GM12878 (cell line): ENCODE results near the gene ULK4. TPM values are rescaled to one million over a fixed set of nuclear protein-coding genes. Genes with fewer than 3 reads are reported as not detected.

Experiments used
- ATAC-seq: fragments of 200-7000 bp; cut with Tn5 transposase; 3 replicates; pipeline ENCODE4 v1.9.1; 2020; ENCODE audit warnings: mild to moderate bottlenecking, moderate library complexity
- BruUV-seq: library from RNA; stranded (reverse); fragments of 400-500 nt; replicated peaks from 2 replicates; lab custom pipeline; 2021; lab: Mats Ljungman, UMichigan
- CTCF ChIA-PET: fragments of 300-600 bp; sonication (Branson Sonifier 250); formaldehyde crosslinking; extraction: SDS; loops from one replicate; lab custom pipeline; 2021; ENCODE audit warnings: inconsistent platforms; lab: Yijun Ruan, JAX
- POLR2A ChIA-PET: fragments of 350-600 bp; formaldehyde crosslinking; extraction: SDS; loops from one replicate; lab custom pipeline; 2021; ENCODE audit warnings: inconsistent platforms; lab: Charles Lee
- RAD21 ChIA-PET: fragments of 300-600 bp; sonication (Branson Sonifier 250); formaldehyde crosslinking; loops from one replicate; lab custom pipeline; 2023; ENCODE audit warnings: antibody characterized with exemption; ENCODE audit not compliant: unreplicated experiment; lab: Charles Lee
- SMC1A ChIA-PET: fragments of 300-600 bp; sonication (Branson Sonifier 250); formaldehyde crosslinking; loops from one replicate; lab custom pipeline; 2023; ENCODE audit not compliant: unreplicated experiment, uncharacterized antibody; lab: Charles Lee
- DNase-seq: peaks from one replicate; pipeline ENCODE4 v3.0.0-alpha.2; 2011; ENCODE audit warnings: low read depth, low spot score
- FAIRE-seq: peaks from 3 replicates; lab custom pipeline; 2011; peaks lifted over from hg19 to GRCh38; lab: Jason Lieb, UNC
- H2AFZ ChIP-seq: 2 replicates; pipeline ENCODE4 v1.6.0; 2011; ENCODE audit warnings: low read depth, low read length, control low read depth; ENCODE audit not compliant: control insufficient read depth
- H3K27ac ChIP-seq: 2 replicates; pipeline ENCODE4 v1.5.1; 2011; ENCODE audit warnings: control low read depth; ENCODE audit not compliant: control insufficient read depth, insufficient read depth
- H3K27me3 ChIP-seq, 2 experiments: replicated peaks in 1 of 2; 2 replicates each; pipeline versions ENCODE4 v1.6.0 to v1.6.1; 2011; ENCODE audit warnings: low read length in 1 of 2; ENCODE audit not compliant: control insufficient read depth in 2 of 2, insufficient read depth in 2 of 2
- H3K36me3 ChIP-seq, 2 experiments: 2 replicates each; pipeline ENCODE4 v1.5.1; 2011; ENCODE audit warnings: low read length in 1 of 2; ENCODE audit not compliant: control insufficient read depth in 2 of 2, insufficient read depth in 2 of 2
- H3K4me1 ChIP-seq: 2 replicates; pipeline ENCODE4 v1.6.1; 2011; ENCODE audit warnings: mild to moderate bottlenecking, low read length, moderate library complexity, mixed read lengths; ENCODE audit not compliant: control insufficient read depth, insufficient read depth
- H3K4me2 ChIP-seq: 2 replicates; pipeline ENCODE4 v1.6.0; 2011; ENCODE audit warnings: control low read depth; ENCODE audit not compliant: control insufficient read depth, insufficient read depth
- H3K4me3 ChIP-seq: fragments of 200-600 bp; sonication (generic); 2 replicates; pipeline ENCODE4 v1.5.1; 2016
- H3K79me2 ChIP-seq: 2 replicates; pipeline ENCODE4 v1.6.0; 2011; ENCODE audit warnings: low read length; ENCODE audit not compliant: control insufficient read depth, insufficient read depth
- H3K9ac ChIP-seq: 2 replicates; pipeline ENCODE4 v1.8.0; 2011; ENCODE audit warnings: low read length, control low read depth, mixed read lengths; ENCODE audit not compliant: control insufficient read depth, insufficient read depth
- H3K9me3 ChIP-seq: replicated peaks from 3 replicates; pipeline ENCODE4 v1.5.1; 2011; ENCODE audit warnings: mild to moderate bottlenecking, low read length; ENCODE audit not compliant: control insufficient read depth, insufficient read depth
- H4K20me1 ChIP-seq: 2 replicates; pipeline ENCODE4 v1.6.0; 2011; ENCODE audit not compliant: control insufficient read depth, insufficient read depth
- BRCA1 ChIP-seq: IDR thresholded peaks from 2 replicates; pipeline ENCODE4 v1.6.1; 2011; ENCODE audit warnings: low read depth, low read length, improper control_type of control experiment
- CTCF ChIP-seq, 3 experiments: IDR thresholded peaks in 2 of 3; conservative IDR thresholded peaks in 1 of 3; 2 replicates each; pipeline ENCODE4 v1.5.1; 2011; ENCODE audit warnings: low read depth in 3 of 3, low read length in 3 of 3, mild to moderate bottlenecking in 3 of 3, control low read depth in 2 of 3, moderate library complexity in 2 of 3, inconsistent platforms in 1 of 3, mixed read lengths in 1 of 3; ENCODE audit not compliant: control insufficient read depth in 2 of 3, insufficient read depth in 1 of 3; ENCODE audit errors: extremely low read depth in 1 of 3
- IKZF1 ChIP-seq: fragments of 450-650 bp; conservative IDR thresholded peaks from 2 replicates; pipeline ENCODE4 v1.6.1; 2017; ENCODE audit warnings: antibody characterized with exemption, mild to moderate bottlenecking
- MTA3 ChIP-seq: IDR thresholded peaks from 2 replicates; pipeline ENCODE4 v1.6.1; 2012; ENCODE audit warnings: low read length, inconsistent platforms, borderline replicate concordance
- NFIC ChIP-seq: IDR thresholded peaks from 2 replicates; pipeline ENCODE4 v1.6.1; 2012; ENCODE audit warnings: low read depth, mild to moderate bottlenecking, inconsistent platforms, low read length, moderate library complexity
- POLR2A ChIP-seq: IDR thresholded peaks from 2 replicates; pipeline ENCODE4 v1.6.1; 2011; ENCODE audit warnings: low read depth, mild to moderate bottlenecking, low read length
- POU2F2 ChIP-seq: IDR thresholded peaks from 3 replicates; pipeline ENCODE4 v1.6.1; 2011; ENCODE audit warnings: low read depth, mild to moderate bottlenecking, low read length, borderline replicate concordance
- PRDM15 ChIP-seq: fragments of 450-650 bp; formaldehyde crosslinking; IDR thresholded peaks from 2 replicates; pipeline ENCODE4 v1.4.0; 2020; ENCODE audit warnings: mild to moderate bottlenecking, moderate library complexity
- SKIL ChIP-seq: fragments of 450-650 bp; IDR thresholded peaks from 2 replicates; pipeline ENCODE4 v1.6.1; 2017; ENCODE audit warnings: mild to moderate bottlenecking, low read depth, inconsistent platforms; ENCODE audit not compliant: poor library complexity, severe bottlenecking
- SPI1 ChIP-seq: IDR thresholded peaks from 2 replicates; pipeline ENCODE4 v1.6.1; 2011; ENCODE audit warnings: low read depth, mild to moderate bottlenecking, low read length, moderate library complexity, borderline replicate concordance; ENCODE audit not compliant: insufficient read depth
- SUZ12 ChIP-seq: fragments of 200-600 bp; sonication (generic); IDR thresholded peaks from one replicate; pipeline ENCODE4 v1.6.1; 2018; ENCODE audit warnings: antibody characterized with exemption, mild to moderate bottlenecking; ENCODE audit not compliant: unreplicated experiment
- YBX1 ChIP-seq: fragments of 450-650 bp; IDR thresholded peaks from 2 replicates; pipeline ENCODE4 v1.6.1; 2016; ENCODE audit warnings: antibody characterized with exemption
- WGBS: methylation state at CpG from one replicate; pipeline ENCODE4 v1.1.6; 2016; ENCODE audit warnings: low lambda C conversion rate; ENCODE audit not compliant: insufficient replicate concordance, insufficient coverage; ENCODE audit errors: missing lambda C conversion rate; 5-methylcytosine and 5-hydroxymethylcytosine counted together
- in situ Hi-C: fragments of 300-500 bp; cut with MboI; formaldehyde crosslinking; loops from 9 replicates; pipeline ENCODE4 v1.14.3; 2018; ENCODE audit warnings: mixed read lengths
- intact Hi-C: fragments of 100-400 bp; cut with micrococcal nuclease; formaldehyde crosslinking; loops from one replicate; pipeline ENCODE4 v1.14.2; 2022; ENCODE audit not compliant: unreplicated experiment
- polyA plus RNA-seq, 11 experiments: library from polyadenylated mRNA; depleted of rRNA in 4 of 11; unstranded in 6 of 11; stranded (reverse) in 5 of 11; fragments of >200 nt; fragmentation: Nextera tagmentation in 4 of 11; fragmentation: Illumina TruSeq in 1 of 11; extraction: Ambion mirVana in 4 of 11; extraction: Trizol in 1 of 11; gene quantifications; 1 replicate in 1 of 11; 2 replicates in 10 of 11; pipeline versions ENCODE4 v1.2.1 to v1.2.3, GENCODE V29; 2011 to 2016; ENCODE audit warnings: inconsistent platforms in 2 of 11, missing spikeins in 2 of 11, low read depth in 1 of 11
- total RNA-seq, 4 experiments: library from RNA; depleted of rRNA in 3 of 4; stranded (reverse); fragments of >200 nt in 3 of 4; fragmentation: Illumina TruSeq in 1 of 4; extraction: Trizol in 1 of 4; gene quantifications; 2 replicates each; pipeline versions ENCODE4 v1.2.1 to v1.2.3, GENCODE V29; 2013 to 2021
- TF ChIP-seq, protein P1 (sequence below): fragments of 450-650 bp; IDR thresholded peaks from 2 replicates; pipeline ENCODE4 v1.6.1; 2017; ENCODE audit warnings: mild to moderate bottlenecking, moderate library complexity

The ULK4 gene
- total and polyA plus RNA-seq, 10 of the 15 experiments (the other 5 are each of a cell fraction or from before 2014, with no cell fraction given): 3.5 to 7.6 (median 6.3) TPM

GRCh38 chr3:41599127-41599484 is 362.8 kb downstream of the ULK4 start:
- Histone ChIP-seq H3K36me3 (no peaks in the 10 kb centered on the region), H3K9me3 (no peaks in the 10 kb centered on the region), H3K4me3 (no peak overlapping the region), H3K4me1 (no peaks in the 10 kb centered on the region), H3K9ac (no peak overlapping the region), H3K27ac (no peak overlapping the region), H3K4me2 (no peak overlapping the region), H2AFZ (no peak overlapping the region), H3K27me3 (no peaks in the 10 kb centered on the region), H4K20me1 (no peaks in the 10 kb centered on the region), H3K79me2 (no peaks in the 10 kb centered on the region)
- BruUV-seq: no TSS peak
- FAIRE-seq (no peak), ATAC-seq (no peak), DNase-seq (no peak)
- ChIA-PET POLR2A (no interaction called here), RAD21 (no interaction called here), CTCF (no interaction called here), SMC1A (no interaction called here)
- WGBS: 0% methylated on average over 1 of the region's 1 CpG
- in situ Hi-C loops: no loop called here
- intact Hi-C loops: no loop called here
- TF ChIP-seq, protein P1, sequence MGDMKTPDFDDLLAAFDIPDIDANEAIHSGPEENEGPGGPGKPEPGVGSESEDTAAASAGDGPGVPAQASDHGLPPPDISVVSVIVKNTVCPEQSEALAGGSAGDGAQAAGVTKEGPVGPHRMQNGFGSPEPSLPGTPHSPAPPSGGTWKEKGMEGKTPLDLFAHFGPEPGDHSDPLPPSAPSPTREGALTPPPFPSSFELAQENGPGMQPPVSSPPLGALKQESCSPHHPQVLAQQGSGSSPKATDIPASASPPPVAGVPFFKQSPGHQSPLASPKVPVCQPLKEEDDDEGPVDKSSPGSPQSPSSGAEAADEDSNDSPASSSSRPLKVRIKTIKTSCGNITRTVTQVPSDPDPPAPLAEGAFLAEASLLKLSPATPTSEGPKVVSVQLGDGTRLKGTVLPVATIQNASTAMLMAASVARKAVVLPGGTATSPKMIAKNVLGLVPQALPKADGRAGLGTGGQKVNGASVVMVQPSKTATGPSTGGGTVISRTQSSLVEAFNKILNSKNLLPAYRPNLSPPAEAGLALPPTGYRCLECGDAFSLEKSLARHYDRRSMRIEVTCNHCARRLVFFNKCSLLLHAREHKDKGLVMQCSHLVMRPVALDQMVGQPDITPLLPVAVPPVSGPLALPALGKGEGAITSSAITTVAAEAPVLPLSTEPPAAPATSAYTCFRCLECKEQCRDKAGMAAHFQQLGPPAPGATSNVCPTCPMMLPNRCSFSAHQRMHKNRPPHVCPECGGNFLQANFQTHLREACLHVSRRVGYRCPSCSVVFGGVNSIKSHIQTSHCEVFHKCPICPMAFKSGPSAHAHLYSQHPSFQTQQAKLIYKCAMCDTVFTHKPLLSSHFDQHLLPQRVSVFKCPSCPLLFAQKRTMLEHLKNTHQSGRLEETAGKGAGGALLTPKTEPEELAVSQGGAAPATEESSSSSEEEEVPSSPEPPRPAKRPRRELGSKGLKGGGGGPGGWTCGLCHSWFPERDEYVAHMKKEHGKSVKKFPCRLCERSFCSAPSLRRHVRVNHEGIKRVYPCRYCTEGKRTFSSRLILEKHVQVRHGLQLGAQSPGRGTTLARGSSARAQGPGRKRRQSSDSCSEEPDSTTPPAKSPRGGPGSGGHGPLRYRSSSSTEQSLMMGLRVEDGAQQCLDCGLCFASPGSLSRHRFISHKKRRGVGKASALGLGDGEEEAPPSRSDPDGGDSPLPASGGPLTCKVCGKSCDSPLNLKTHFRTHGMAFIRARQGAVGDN: no peak
- TF ChIP-seq POU2F2 (no peak), SUZ12 (no peak), YBX1 (no peak), MTA3 (no peak), CTCF (IDR thresholded peaks at IDR 0.05 in 2 of 3, conservative IDR thresholded peaks at IDR 0.05 in 1 of 3; ENCODE audit: control insufficient read depth in 2 of 3, extremely low read depth in 1 of 3, insufficient read depth in 1 of 3, low read depth in 3 of 3, low read length in 3 of 3) (no peak), PRDM15 (no peak), SKIL (no peak), POLR2A (no peak), IKZF1 (no peak), NFIC (no peak), SPI1 (no peak), BRCA1 (no peak)
